Natural killer cell (primary cell): ENCODE measurements around the gene RASSF9. TPM values are rescaled to one million over a fixed set of nuclear protein-coding genes. Genes with fewer than 3 reads are reported as not detected.

Source experiments
- ATAC-seq, 3 donors: fragments of 150-1000 bp in 2 of 3; fragments of 200-7000 bp in 1 of 3; cut with Tn5 transposase; 1 replicate in 1 of 3; 2 replicates in 2 of 3; pipeline ENCODE4 v1.10.0; 2021; ENCODE audit warnings: mild to moderate bottlenecking in 2 of 3, moderate library complexity in 2 of 3
- DNase-seq, 2 donors: peaks; one replicate each; pipeline versions ENCODE4 v3.0.0 to v3.0.0-alpha.2; 2013 to 2021; ENCODE audit warnings: mixed read lengths in 1 of 2
- H3K27ac ChIP-seq: one replicate; pipeline ENCODE4 v1.5.1; 2013; ENCODE audit warnings: mild to moderate bottlenecking, low read length
- H3K27me3 ChIP-seq: one replicate; pipeline ENCODE4 v1.6.1; 2013; ENCODE audit warnings: low read length; ENCODE audit not compliant: control insufficient read depth, insufficient read depth
- H3K36me3 ChIP-seq: one replicate; pipeline ENCODE4 v1.6.1; 2013; ENCODE audit warnings: low read length; ENCODE audit not compliant: control insufficient read depth, insufficient read depth
- H3K4me1 ChIP-seq: one replicate; pipeline ENCODE4 v1.6.1; 2013; ENCODE audit warnings: low read length; ENCODE audit not compliant: control insufficient read depth, insufficient read depth
- H3K4me3 ChIP-seq: one replicate; pipeline ENCODE4 v1.5.1; 2013; ENCODE audit warnings: low read length
- H3K9me3 ChIP-seq: one replicate; pipeline ENCODE4 v1.6.1; 2013; ENCODE audit warnings: low read length; ENCODE audit not compliant: control insufficient read depth, insufficient read depth
- H3K27ac Mint-ChIP-seq, 2 donors: one replicate each; pipeline ENCODE4 v1.8.0; 2022; ENCODE audit warnings: mild to moderate bottlenecking in 2 of 2, mixed read lengths in 2 of 2, moderate library complexity in 1 of 2
- H3K27me3 Mint-ChIP-seq, 2 donors: one replicate each; pipeline ENCODE4 v1.8.0; 2022; ENCODE audit warnings: low read depth in 2 of 2, mixed read lengths in 2 of 2
- H3K36me3 Mint-ChIP-seq: one replicate; pipeline ENCODE4 v1.8.0; 2022; ENCODE audit warnings: mixed read lengths
- H3K4me1 Mint-ChIP-seq, 2 donors: one replicate each; pipeline ENCODE4 v1.8.0; 2022; ENCODE audit warnings: mixed read lengths in 2 of 2
- H3K4me3 Mint-ChIP-seq: one replicate; pipeline ENCODE4 v1.8.0; 2022; ENCODE audit warnings: mild to moderate bottlenecking, moderate library complexity, mixed read lengths
- H3K9me3 Mint-ChIP-seq, 2 donors: one replicate each; pipeline ENCODE4 v1.8.0; 2022; ENCODE audit warnings: mixed read lengths in 2 of 2
- WGBS: methylation state at CpG from one replicate; pipeline ENCODE4 v1.1.7; 2013; ENCODE audit warnings: missing lambda C conversion rate; ENCODE audit not compliant: insufficient coverage; 5-methylcytosine and 5-hydroxymethylcytosine counted together
- intact Hi-C: fragments of 100-400 bp; cut with micrococcal nuclease; formaldehyde crosslinking; loops from one replicate; pipeline ENCODE4 v1.14.2; 2022
- total RNA-seq, 4 donors: library from RNA; stranded (reverse); fragments of 120-200 nt in 1 of 4; gene quantifications; one replicate each; pipeline versions ENCODE4 v1.2.3 to v1.2.4, GENCODE V29; 2013 to 2022
- TF ChIP-seq, protein P1 (sequence below): fragments of 200-600 bp; IDR thresholded peaks from one replicate; pipeline ENCODE4 v1.8.0; 2022; ENCODE audit warnings: antibody characterized with exemption

RASSF9 gene
- total RNA-seq, 3 donors from 2014 or later (not counting 1 experiment from before 2014, with no cell fraction given) = not detected

- H3K9me3 Mint-ChIP-seq = no peaks in the 10 kb centered on the region
Observed at GRCh38 chr12:85833579-85833978, 2.6 kb downstream of the RASSF9 start.

DNA sequence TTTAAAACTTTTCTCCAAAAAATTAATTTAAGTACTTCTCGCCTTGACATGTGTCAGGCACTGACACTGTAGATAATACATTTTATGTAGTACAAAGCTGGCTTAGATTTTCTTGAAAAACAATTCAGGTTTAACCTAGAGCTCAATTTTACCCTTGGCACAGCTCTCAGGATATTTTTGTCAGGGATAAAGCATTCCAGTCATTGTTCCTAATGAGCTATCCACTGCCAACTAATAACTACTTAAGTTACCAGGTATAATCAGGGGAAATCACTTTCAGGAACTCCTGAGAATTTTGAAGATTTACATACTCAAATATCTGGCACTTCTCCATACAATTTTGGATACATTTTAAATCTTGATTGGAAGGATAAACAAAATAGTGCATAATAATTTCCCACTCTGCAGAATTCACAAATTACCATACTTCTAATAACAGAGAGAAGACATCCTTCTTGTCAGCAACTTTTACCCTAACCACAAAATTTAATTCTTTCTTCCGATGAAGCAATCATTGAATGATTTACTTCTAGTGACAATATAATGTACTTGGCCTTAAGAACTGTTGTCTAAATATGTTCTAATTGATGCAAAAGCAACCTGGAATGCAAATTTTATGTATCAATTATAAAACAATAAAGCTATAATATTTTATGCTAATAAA, 4.8 kb downstream of the RASSF9 start:
- Mint-ChIP-seq H3K4me1 (peaks cover 0 to 7% of the 10 kb centered on the region in 2 donors), H3K36me3 (no peaks in the 10 kb centered on the region), H3K4me3 (no peak overlapping the region), H3K9me3 (peaks cover 2% of the 10 kb centered on the region in 2 donors), H3K27ac (no peak overlapping the region), H3K27me3 (peaks cover 0 to 2% of the 10 kb centered on the region in 2 donors)
- Histone ChIP-seq H3K36me3 (no peaks in the 10 kb centered on the region), H3K27ac (no peak overlapping the region), H3K9me3 (no peaks in the 10 kb centered on the region), H3K4me3 (no peak overlapping the region), H3K4me1 (no peaks in the 10 kb centered on the region), H3K27me3 (no peaks in the 10 kb centered on the region)
- 100% methylated on average over 1 of the region's 2 CpGs for WGBS
- ATAC-seq = no peak
- intact Hi-C loops = no loop called here
- no peak for DNase-seq
- TF ChIP-seq, protein P1, sequence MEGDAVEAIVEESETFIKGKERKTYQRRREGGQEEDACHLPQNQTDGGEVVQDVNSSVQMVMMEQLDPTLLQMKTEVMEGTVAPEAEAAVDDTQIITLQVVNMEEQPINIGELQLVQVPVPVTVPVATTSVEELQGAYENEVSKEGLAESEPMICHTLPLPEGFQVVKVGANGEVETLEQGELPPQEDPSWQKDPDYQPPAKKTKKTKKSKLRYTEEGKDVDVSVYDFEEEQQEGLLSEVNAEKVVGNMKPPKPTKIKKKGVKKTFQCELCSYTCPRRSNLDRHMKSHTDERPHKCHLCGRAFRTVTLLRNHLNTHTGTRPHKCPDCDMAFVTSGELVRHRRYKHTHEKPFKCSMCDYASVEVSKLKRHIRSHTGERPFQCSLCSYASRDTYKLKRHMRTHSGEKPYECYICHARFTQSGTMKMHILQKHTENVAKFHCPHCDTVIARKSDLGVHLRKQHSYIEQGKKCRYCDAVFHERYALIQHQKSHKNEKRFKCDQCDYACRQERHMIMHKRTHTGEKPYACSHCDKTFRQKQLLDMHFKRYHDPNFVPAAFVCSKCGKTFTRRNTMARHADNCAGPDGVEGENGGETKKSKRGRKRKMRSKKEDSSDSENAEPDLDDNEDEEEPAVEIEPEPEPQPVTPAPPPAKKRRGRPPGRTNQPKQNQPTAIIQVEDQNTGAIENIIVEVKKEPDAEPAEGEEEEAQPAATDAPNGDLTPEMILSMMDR = no peak

More at GRCh38 chr12:85833579-85833978, 2.6 kb downstream of the RASSF9 start:
- DNase-seq (no peak), ATAC-seq (no peak)
- no peaks in the 10 kb centered on the region for H3K4me1 ChIP-seq
- no peaks in the 10 kb centered on the region for H3K36me3 ChIP-seq
- H3K9me3 ChIP-seq = no peaks in the 10 kb centered on the region
- H3K27ac ChIP-seq = no peak overlapping the region
- TF ChIP-seq, protein P1 = no peak
- no peaks in the 10 kb centered on the region for H3K27me3 ChIP-seq
- no peak overlapping the region for H3K4me3 ChIP-seq
- H3K4me1 Mint-ChIP-seq = peaks cover 0 to 8% of the 10 kb centered on the region in 2 donors
- H3K27me3 Mint-ChIP-seq = peaks cover 0 to 3% of the 10 kb centered on the region in 2 donors
- intact Hi-C loops = no loop called here
- H3K27ac Mint-ChIP-seq = no peak overlapping the region
- no peaks in the 10 kb centered on the region for H3K36me3 Mint-ChIP-seq
- no peak overlapping the region for H3K4me3 Mint-ChIP-seq

DNA sequence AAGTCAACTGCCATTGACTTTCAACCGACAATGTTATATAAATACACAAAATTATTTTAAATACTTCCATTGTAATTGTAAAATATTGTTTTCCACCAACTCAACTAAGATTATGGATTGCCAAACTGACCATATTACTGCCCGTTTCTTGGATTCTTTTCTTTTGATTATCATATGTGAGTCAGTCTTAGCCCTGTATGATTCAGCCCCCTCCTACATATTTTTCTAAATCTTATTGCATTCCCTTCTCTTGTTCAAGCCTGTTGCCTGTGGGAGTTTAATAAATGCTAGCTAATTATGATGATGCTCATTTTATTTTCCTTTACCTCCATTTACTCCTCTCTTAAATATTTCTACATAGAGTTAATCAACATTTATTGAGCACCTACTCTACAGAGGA, 6.8 kb downstream of the RASSF9 start:
- no peak for ATAC-seq
- Histone ChIP-seq H3K27me3 (no peaks in the 10 kb centered on the region), H3K36me3 (no peaks in the 10 kb centered on the region), H3K4me1 (no peaks in the 10 kb centered on the region), H3K9me3 (no peaks in the 10 kb centered on the region), H3K4me3 (no peak overlapping the region), H3K27ac (no peak overlapping the region)
- Mint-ChIP-seq H3K4me3 (no peak overlapping the region), H3K27ac (no peak overlapping the region), H3K36me3 (no peaks in the 10 kb centered on the region), H3K4me1 (no peaks in the 10 kb centered on the region), H3K9me3 (peaks cover 2% of the 10 kb centered on the region in 2 donors), H3K27me3 (peaks cover 0 to 2% of the 10 kb centered on the region in 2 donors)
- WGBS = 60% methylated on average over 1 of the region's 2 CpGs
- TF ChIP-seq, protein P1 = no peak
- intact Hi-C loops = no loop called here
- DNase-seq = no peak

DNA sequence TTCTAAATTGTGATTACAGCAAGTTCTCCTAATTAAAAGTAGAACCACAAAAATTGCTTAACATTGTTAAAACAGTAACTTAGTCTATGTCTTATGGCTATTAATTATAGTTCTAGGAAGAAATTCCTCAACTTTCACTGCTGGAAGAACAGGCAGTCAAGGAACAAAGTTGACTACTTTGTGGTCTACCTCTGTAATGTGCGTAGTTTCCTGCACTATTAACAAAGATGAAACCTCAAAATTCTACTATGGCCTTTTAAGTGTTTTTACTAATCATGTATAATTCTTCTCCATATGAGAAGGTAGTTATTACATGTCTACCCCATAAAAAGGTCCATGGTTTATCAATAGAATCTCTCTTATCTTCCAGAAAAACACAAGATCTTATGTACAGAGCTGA, 7.6 kb downstream of the RASSF9 start:
- TF ChIP-seq, protein P1 = no peak
- no peaks in the 10 kb centered on the region for H3K36me3 Mint-ChIP-seq
- peaks cover 0 to 2% of the 10 kb centered on the region in 2 donors for H3K27me3 Mint-ChIP-seq
- no peak for DNase-seq
- H3K9me3 Mint-ChIP-seq = peaks cover 2% of the 10 kb centered on the region in 2 donors
- H3K27ac Mint-ChIP-seq = no peak overlapping the region
- Histone ChIP-seq H3K36me3 (no peaks in the 10 kb centered on the region), H3K9me3 (no peaks in the 10 kb centered on the region), H3K27ac (no peak overlapping the region), H3K4me1 (no peaks in the 10 kb centered on the region), H3K27me3 (no peaks in the 10 kb centered on the region), H3K4me3 (no peak overlapping the region)
- H3K4me1 Mint-ChIP-seq = no peaks in the 10 kb centered on the region
- H3K4me3 Mint-ChIP-seq = no peak overlapping the region
- intact Hi-C loops = no loop called here
- no CpG with 5 or more reads among the region's 1 CpG for WGBS
- no peak for ATAC-seq
